ENCODE data around the gene SLC9A8. TPM values are rescaled to one million over a fixed set of nuclear protein-coding genes. Genes with fewer than 3 reads are reported as not detected.

Gene SLC9A8
- total RNA-seq, 1 experiment from 2014 or later: 7.5 TPM

GRCh38 chr20:49872056-49872455, 59.4 kb downstream of the SLC9A8 start:
- H2AFZ ChIP-seq (ENCODE audit: low read length): no peak overlapping the region
- H4K91ac ChIP-seq (ENCODE audit: insufficient read length, low read depth, low read length): no peak overlapping the region
- no peaks in the 10 kb centered on the region for H3K27me3 ChIP-seq (ENCODE audit: insufficient read depth, low read length)
- peaks cover 3% of the 10 kb centered on the region for H4K20me1 ChIP-seq (ENCODE audit: control insufficient read depth, insufficient read depth, insufficient read length)
- Mint-ChIP-seq H3K4me1 (peaks cover 12 to 13% of the 10 kb centered on the region in 2 experiments), H3K9me3 (no peaks in the 10 kb centered on the region; a peak in 1 of 5 replicates), H3K4me3 (no peak overlapping the region), H3K27me3 (ENCODE audit: low read depth) (peaks cover 1% of the 10 kb centered on the region), H3K27ac (no peak overlapping the region), H3K36me3 (ENCODE audit: insufficient read depth in 1 of 3, low read depth in 3 of 3) (peaks cover 0 to 15% (median 0%) of the 10 kb centered on the region in 3 experiments; a peak in 3 of 7 replicates)
- no peak overlapping the region for H2BK15ac ChIP-seq (ENCODE audit: low read depth, low read length)
- no peak overlapping the region for H2BK20ac ChIP-seq (ENCODE audit: low read depth, low read length, poor library complexity, severe bottlenecking)
- no peak overlapping the region for H3K9ac ChIP-seq (ENCODE audit: extremely low read depth, insufficient read length, low read length)
- no peak overlapping the region for H3K27ac ChIP-seq (ENCODE audit: insufficient read length, low read depth, low read length)
- H2AK5ac ChIP-seq (ENCODE audit: insufficient read length, low read length): no peak overlapping the region
- no peak overlapping the region for H2BK120ac ChIP-seq (ENCODE audit: low read depth, low read length, poor library complexity, severe bottlenecking)
- H3K23me2 ChIP-seq (ENCODE audit: insufficient read length, low read depth, low read length, poor library complexity, severe bottlenecking): no peaks in the 10 kb centered on the region
- H3T11ph ChIP-seq (ENCODE audit: low read length): no peak overlapping the region
- WGBS (ENCODE audit: extremely low coverage, insufficient read length, low lambda C conversion rate): no CpG with 5 or more reads among the region's 1 CpG
- H3K14ac ChIP-seq (ENCODE audit: insufficient read depth, low read length): no peak overlapping the region
- no peak overlapping the region for H2BK12ac ChIP-seq (ENCODE audit: insufficient read length, low read depth, low read length)
- no peak overlapping the region for H3K56ac ChIP-seq (ENCODE audit: insufficient read length, low read depth, low read length)
- no peak overlapping the region for H3K23ac ChIP-seq (ENCODE audit: insufficient read length, low read depth, low read length)
- H4K8ac ChIP-seq (replicated peaks; ENCODE audit: insufficient read length, low read depth, low read length): no peak overlapping the region
- H3K79me2 ChIP-seq (ENCODE audit: insufficient read depth, low read length): no peaks in the 10 kb centered on the region
- no peak for DNase-seq
- H3K4ac ChIP-seq (ENCODE audit: low read depth, low read length): no peak overlapping the region
- H3K4me1 ChIP-seq (ENCODE audit: insufficient read depth, low read length): no peaks in the 10 kb centered on the region
- TF ChIP-seq CTCF (conservative IDR thresholded peaks at IDR 0.05): no peak
- no peaks in the 10 kb centered on the region for H3K79me1 ChIP-seq (ENCODE audit: insufficient read depth, low read depth, low read length, poor library complexity, severe bottlenecking)
- no peak overlapping the region for H2BK5ac ChIP-seq (ENCODE audit: insufficient read length, low read length)
- no peaks in the 10 kb centered on the region for H3K9me3 ChIP-seq (ENCODE audit: control insufficient read depth, low read depth, low read length)
- H3K4me2 ChIP-seq (ENCODE audit: insufficient read depth, insufficient read length, low read length): no peak overlapping the region
- no peak overlapping the region for H3K18ac ChIP-seq (ENCODE audit: insufficient read length, low read depth, low read length)
- no peak overlapping the region for H4K5ac ChIP-seq (ENCODE audit: insufficient read length, low read depth, low read length)

Measured in H9 (cell line).